Spinal cord (tissue), 10 donors: ENCODE results near the gene KBTBD4. TPM values are rescaled to one million over a fixed set of nuclear protein-coding genes. Genes with fewer than 3 reads are reported as not detected.

ENCODE experiments used
- DNase-seq, 6 donors: peaks; one replicate each; pipeline versions ENCODE4 v3.0.0 to v3.0.0-alpha.2; 2013 to 2015; ENCODE audit warnings: low spot score in 6 of 6, low read depth in 4 of 6
- H3K27ac ChIP-seq: one replicate; pipeline ENCODE4 v1.5.1; 2013; ENCODE audit warnings: low read depth, low read length, control low read depth
- H3K27me3 ChIP-seq: one replicate; pipeline ENCODE4 v1.6.1; 2013; ENCODE audit warnings: low read length; ENCODE audit not compliant: control insufficient read depth, insufficient read depth
- H3K36me3 ChIP-seq: one replicate; pipeline ENCODE4 v1.6.1; 2013; ENCODE audit warnings: low read length; ENCODE audit not compliant: control insufficient read depth, insufficient read depth
- H3K4me1 ChIP-seq: one replicate; pipeline ENCODE4 v1.6.1; 2013; ENCODE audit warnings: low read length; ENCODE audit not compliant: control insufficient read depth, insufficient read depth
- H3K4me3 ChIP-seq: one replicate; pipeline ENCODE4 v1.5.1; 2013; ENCODE audit warnings: low read depth, low read length, control low read depth
- H3K9me3 ChIP-seq: one replicate; pipeline ENCODE4 v1.6.1; 2013; ENCODE audit warnings: low read length; ENCODE audit not compliant: control insufficient read depth, insufficient read depth
- WGBS: methylation state at CpG from one replicate; pipeline ENCODE4 v1.1.5; 2013; ENCODE audit warnings: missing lambda C conversion rate; ENCODE audit not compliant: insufficient coverage; 5-methylcytosine and 5-hydroxymethylcytosine counted together
- polyA plus RNA-seq, 2 donors: library from polyadenylated mRNA; unstranded; fragments of 120-200 nt; gene quantifications; one replicate each; pipeline ENCODE4 v1.2.1, GENCODE V29; 2013; ENCODE audit not compliant: insufficient read length in 2 of 2
- small RNA-seq: library from RNA; depleted of rRNA; stranded (forward); fragments of <200 nt; gene quantifications from one replicate; pipeline ENCODE3, GENCODE V24; 2014; ENCODE audit warnings: low replicate concordance
- total RNA-seq, 2 donors: library from RNA; depleted of rRNA in 1 of 2; stranded (reverse); fragments of 120-200 nt in 1 of 2; fragments of >200 nt in 1 of 2; gene quantifications; one replicate each; pipeline versions ENCODE4 v1.2.3 to v1.2.4, GENCODE V29; 2013 to 2014
- donor health status: healthy.

KBTBD4 gene
- total and polyA plus RNA-seq, 4 donors, result 22.3 to 31.5 (median 26.7) TPM

- H3K4me1 ChIP-seq, result peaks cover 7% of the 10 kb centered on the region
- peak overlapping the region; percentile 65 for H3K27ac ChIP-seq
- peak in 1 of 6 donors; percentile 48 for DNase-seq
- WGBS, result 14% methylated on average over 1 of the region's 3 CpGs
- H3K36me3 ChIP-seq, result no peaks in the 10 kb centered on the region
- H3K4me3 ChIP-seq, result no peak overlapping the region
- no peaks in the 10 kb centered on the region for H3K9me3 ChIP-seq
- H3K27me3 ChIP-seq, result no peaks in the 10 kb centered on the region
Observed at GRCh38 chr11:47523490-47524225, 55.1 kb downstream of the KBTBD4 start.

Small RNA genes within 50 kb of the gene (small RNA-seq; reads per million reads assigned to genes)
- not detected for gene RN7SL652P
- gene RNU5E-10P, result 0.16 reads per million

Other genes starting within 250 kb of the KBTBD4 start
- under 1 TPM in 1 of 2 donors, not detected in 1; 0.06 TPM for gene MYBPC3, start 226.3 kb downstream of the KBTBD4 start, total RNA-seq
- under 1 TPM; 0.15 to 0.16 TPM for gene MYBPC3, start 226.3 kb downstream of the KBTBD4 start, polyA plus RNA-seq
- gene SPI1, start 200.4 kb downstream of the KBTBD4 start, total RNA-seq, result 1 to 10 TPM; 7.9 to 8.6 TPM
- 10 to 100 TPM; 10.8 to 12.9 TPM for gene SPI1, start 200.4 kb downstream of the KBTBD4 start, polyA plus RNA-seq
- gene SLC39A13, start 170.4 kb downstream of the KBTBD4 start, total RNA-seq, result 10 to 100 TPM; 18.7 to 44.8 TPM
- gene SLC39A13, start 170.4 kb downstream of the KBTBD4 start, polyA plus RNA-seq, result 10 to 100 TPM; 39.2 to 51.4 TPM
- gene PSMC3, start 152.5 kb downstream of the KBTBD4 start, total RNA-seq, result 100 to 1,000 TPM in 1 of 2 donors, 10 to 100 TPM in 1; 79.2 to 117 TPM
- 100 to 1,000 TPM; 154 to 157 TPM for gene PSMC3, start 152.5 kb downstream of the KBTBD4 start, polyA plus RNA-seq
- gene RAPSN, start 129.8 kb downstream of the KBTBD4 start, total RNA-seq, result under 1 TPM in 1 of 2 donors, not detected in 1; 0.11 TPM
- under 1 TPM in 1 of 2 donors, not detected in 1; 0.18 TPM for gene RAPSN, start 129.8 kb downstream of the KBTBD4 start, polyA plus RNA-seq
- gene CELF1, start 25.8 kb downstream of the KBTBD4 start, total RNA-seq, result 100 to 1,000 TPM in 1 of 2 donors, 10 to 100 TPM in 1; 83.0 to 125 TPM
- gene CELF1, start 25.8 kb downstream of the KBTBD4 start, polyA plus RNA-seq, result 100 to 1,000 TPM; 118 to 168 TPM
- 10 to 100 TPM; 41.8 to 78.8 TPM for gene PTPMT1, start 13.4 kb downstream of the KBTBD4 start, total RNA-seq
- 10 to 100 TPM; 77.8 to 83.7 TPM for gene PTPMT1, start 13.4 kb downstream of the KBTBD4 start, polyA plus RNA-seq
- 100 to 1,000 TPM in 1 of 2 donors, 10 to 100 TPM in 1; 65.0 to 130 TPM for gene NDUFS3, start 104 bp upstream of the KBTBD4 start, total RNA-seq
- 100 to 1,000 TPM; 167 to 172 TPM for gene NDUFS3, start 104 bp upstream of the KBTBD4 start, polyA plus RNA-seq
- gene FAM180B, start 7.7 kb upstream of the KBTBD4 start, total RNA-seq, result 1 to 10 TPM; 1.8 to 2.9 TPM
- 1 to 10 TPM; 1.5 to 1.7 TPM for gene FAM180B, start 7.7 kb upstream of the KBTBD4 start, polyA plus RNA-seq
- gene C1QTNF4, start 15.4 kb upstream of the KBTBD4 start, total RNA-seq, result 10 to 100 TPM; 15.8 to 24.9 TPM
- 100 to 1,000 TPM; 102 to 113 TPM for gene C1QTNF4, start 15.4 kb upstream of the KBTBD4 start, polyA plus RNA-seq
- gene MTCH2, start 63.6 kb upstream of the KBTBD4 start, total RNA-seq, result 10 to 100 TPM; 73.0 to 77.9 TPM
- 100 to 1,000 TPM; 103 to 106 TPM for gene MTCH2, start 63.6 kb upstream of the KBTBD4 start, polyA plus RNA-seq
- gene AGBL2, start 136.4 kb upstream of the KBTBD4 start, total RNA-seq, result 1 to 10 TPM; 1.5 to 7.7 TPM
- gene AGBL2, start 136.4 kb upstream of the KBTBD4 start, polyA plus RNA-seq, result 1 to 10 TPM; 5.6 to 7.1 TPM
- gene FNBP4, start 188.4 kb upstream of the KBTBD4 start, total RNA-seq, result 10 to 100 TPM; 92.2 to 95.5 TPM
- gene FNBP4, start 188.4 kb upstream of the KBTBD4 start, polyA plus RNA-seq, result 100 to 1,000 TPM in 1 of 2 donors, 10 to 100 TPM in 1; 96.7 to 129 TPM